Stimulated activated CD4-positive, alpha-beta T cell treated with anti-CD3 and anti-CD28 coated beads, TNF-alpha, amount 100 ng/mL, for 4 hours (primary cell): Measurements from ENCODE around the gene GIT1.

ENCODE experiments used
- DNase-seq, 3 experiments: peaks; one replicate each; pipeline ENCODE4 v3.0.0-alpha.2; 2020; ENCODE audit warnings: low read depth in 3 of 3

Gene GIT1

GRCh38 chr17:29526322-29526721, 63.1 kb downstream of the GIT1 start:
- no peak for DNase-seq

DNA sequence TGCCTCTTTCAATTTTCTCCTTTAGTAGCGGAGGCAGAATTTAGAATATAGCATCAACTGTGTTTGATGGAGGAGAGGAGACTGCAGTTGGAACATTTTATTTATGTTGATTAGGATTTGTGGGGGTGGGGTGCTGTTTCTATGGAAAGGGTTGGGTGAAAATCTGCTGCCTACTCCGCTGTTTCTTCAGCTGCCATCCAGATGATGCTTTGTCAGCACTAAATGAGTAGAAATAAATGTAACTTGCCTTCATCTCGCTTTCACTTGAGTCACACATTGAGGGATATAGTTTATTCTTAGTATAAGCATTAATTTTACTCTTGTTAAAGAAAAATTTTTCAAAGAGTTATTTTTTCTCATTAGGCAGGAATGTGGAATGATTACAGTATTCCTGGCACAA, 64.8 kb downstream of the GIT1 start:
- DNase-seq, result no peak
